HG03575 (cell line): ENCODE measurements around the gene ISOC2.
"Not testable (repeated sequence)": the region's sequence is repeated elsewhere in the genome, so short reads cannot be mapped to it uniquely, and the experiment has no call there.

ENCODE experiments used
- ATAC-seq: cut with Tn5 transposase; IDR thresholded peaks from one replicate; pipeline ENCODE4 v1.9.1; 2021; ENCODE audit not compliant: unreplicated experiment, insufficient number of reproducible peaks, low FRiP score; ENCODE audit errors: extremely low read depth

ISOC2 gene

DNA sequence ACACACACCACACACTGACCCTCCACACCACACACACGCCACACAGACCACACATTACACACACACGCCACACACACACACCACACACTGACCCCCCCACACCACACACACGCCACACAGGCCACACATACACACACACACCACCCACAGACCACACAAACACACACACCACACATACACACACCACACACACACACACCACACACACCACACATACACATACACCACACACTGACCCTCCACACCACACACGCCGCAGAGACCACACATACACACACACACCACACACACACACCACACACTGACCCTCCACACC, 13.3 kb downstream of the ISOC2 start:
- ATAC-seq: not testable (repeated sequence)

DNA sequence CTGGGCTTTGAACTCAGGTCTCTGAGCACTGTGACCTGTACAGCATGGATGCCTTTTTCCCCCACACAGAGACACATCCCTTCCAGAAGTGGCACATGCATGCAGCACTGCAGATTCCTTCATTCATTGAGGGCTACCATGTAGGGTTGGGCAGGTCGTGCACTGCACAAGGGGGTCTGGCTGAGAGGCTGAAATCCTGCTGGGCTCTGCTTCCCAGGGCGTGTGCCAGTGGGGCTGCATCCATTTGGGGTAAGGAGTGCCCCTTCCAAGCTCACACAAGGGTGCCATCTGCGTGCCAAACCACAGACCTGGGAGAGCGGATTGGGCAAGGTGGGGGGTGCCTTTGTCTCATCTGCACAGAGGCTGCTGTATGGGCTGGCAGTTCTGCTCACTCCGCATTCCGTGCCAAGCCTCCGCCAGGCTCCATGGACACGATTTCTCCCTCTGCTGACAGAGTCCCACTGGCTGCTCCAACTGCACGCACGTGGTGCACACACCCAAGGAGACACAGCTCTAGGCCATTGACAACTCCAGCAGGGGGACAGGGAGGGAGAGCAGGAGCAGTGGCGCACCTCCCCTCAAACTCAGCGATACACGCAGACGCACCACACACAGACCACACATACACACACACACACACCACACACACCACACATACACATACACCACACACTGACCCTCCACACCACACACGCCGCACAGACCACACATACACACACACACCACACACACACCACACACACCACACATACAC, 13.8 kb downstream of the ISOC2 start:
- ATAC-seq: no peak

DNA sequence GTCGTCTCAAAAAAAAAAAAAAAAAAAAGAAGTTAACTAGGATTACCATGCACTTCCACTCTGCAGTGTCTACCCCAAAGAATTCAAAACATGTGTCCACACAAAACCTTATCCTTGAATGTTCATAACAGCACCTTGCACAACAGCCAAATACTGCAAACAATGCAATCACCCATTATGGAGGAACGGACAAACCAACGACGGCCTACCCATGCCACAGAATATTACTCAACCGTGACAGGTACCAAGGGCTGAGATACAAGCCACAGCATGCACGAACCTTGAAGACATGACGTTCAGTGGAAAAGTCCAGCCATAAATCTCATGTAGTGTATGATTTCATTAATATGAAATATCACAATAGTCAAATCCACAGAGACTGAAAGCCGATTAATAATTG, 15.4 kb downstream of the ISOC2 start:
- no peak for ATAC-seq

DNA sequence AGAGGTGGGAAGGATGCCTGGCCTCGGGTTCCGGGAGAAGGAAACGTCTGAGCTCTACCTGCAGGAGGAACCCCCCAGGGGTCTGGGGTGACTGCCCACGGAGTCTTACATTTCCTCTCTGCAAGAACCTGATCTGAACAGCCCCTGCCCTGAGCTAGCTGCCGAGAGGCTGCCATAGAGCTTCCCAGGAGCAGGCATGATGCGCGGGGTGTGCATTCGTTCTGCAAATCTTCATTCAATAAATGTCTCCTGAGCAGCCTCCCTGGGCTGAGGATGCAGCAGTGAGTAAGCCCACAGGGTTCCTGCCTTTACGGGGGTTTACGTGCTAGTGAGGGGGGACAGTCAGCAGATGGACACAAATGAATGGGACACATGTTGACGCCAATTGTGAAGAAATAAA, 16.8 kb downstream of the ISOC2 start:
- no peak for ATAC-seq

DNA sequence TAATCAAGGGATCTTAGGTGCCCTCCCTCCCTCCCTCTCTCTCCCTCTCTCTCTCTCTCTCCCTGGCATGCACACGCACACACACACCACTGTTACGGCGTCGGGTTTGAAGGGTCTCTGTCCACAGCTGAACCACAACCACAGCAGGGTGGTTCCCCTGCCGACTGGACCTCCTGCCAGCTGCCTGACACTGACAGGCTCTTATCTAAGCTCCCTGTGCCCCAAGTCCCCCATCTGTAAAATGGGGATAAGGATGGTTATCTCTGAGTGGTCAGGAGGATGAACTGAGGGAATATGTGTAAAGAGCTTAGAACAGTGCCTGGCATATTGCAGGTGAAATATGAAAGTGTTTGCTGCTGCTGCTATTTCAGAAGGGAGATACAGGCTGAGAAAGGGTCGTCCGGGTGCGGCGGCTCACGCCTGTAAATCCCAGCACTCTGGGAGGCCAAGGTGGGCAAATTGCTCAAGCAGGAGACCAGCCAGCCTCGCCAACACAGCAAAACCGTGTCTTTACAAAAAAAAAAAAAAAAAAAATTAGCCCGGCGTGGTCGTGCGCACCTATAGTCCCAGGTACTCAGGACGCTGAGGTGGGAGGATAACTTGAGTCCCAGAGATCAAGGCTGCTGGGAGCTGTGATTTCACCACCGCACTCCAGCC, 17.5 kb downstream of the ISOC2 start:
- ATAC-seq: no peak

DNA sequence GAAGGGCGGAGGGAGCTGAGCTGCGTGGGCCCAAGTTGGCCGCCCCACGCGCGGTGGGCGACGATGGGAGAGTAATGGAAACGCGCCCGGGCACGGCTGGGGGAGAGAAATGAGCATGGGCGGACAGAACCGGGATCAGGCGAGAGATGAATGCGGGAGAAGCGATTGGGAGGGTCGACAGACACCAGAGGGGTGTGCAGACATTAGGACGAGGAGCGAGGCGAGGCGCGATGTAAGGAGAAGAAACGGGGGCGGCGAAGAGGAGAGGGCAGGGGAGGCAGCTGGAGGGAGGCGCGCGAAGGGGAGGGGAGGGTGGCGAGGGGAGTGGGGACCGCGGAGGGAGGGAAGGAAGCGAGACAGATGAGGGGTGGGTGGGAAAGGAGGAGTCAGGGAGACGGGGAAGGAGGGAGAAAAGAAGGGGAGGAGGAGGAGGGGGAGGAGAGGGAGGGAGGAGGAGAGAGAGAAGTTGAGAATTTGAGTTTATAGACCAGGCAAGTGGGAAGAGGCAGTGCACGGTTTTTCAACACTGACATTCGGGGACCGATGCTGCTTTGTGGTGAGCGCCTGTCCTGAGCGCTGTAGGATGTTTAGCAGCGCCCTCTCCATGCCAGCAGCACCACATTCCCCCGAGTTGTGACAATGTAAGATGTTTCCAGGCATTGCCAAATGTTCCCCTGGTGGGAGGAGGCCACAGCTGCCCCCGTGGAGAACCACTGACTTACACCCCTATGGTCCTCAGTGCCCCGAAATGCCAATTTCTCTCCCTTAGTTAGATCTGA, 18.2 kb downstream of the ISOC2 start, which contains the start of gene SHISA7:
Gene SHISA7 (minus strand): TSS at position 256 of the 779 bp plus-strand sequence. CDS start 437 bp downstream, outside the sequence.
- no peak for ATAC-seq

DNA sequence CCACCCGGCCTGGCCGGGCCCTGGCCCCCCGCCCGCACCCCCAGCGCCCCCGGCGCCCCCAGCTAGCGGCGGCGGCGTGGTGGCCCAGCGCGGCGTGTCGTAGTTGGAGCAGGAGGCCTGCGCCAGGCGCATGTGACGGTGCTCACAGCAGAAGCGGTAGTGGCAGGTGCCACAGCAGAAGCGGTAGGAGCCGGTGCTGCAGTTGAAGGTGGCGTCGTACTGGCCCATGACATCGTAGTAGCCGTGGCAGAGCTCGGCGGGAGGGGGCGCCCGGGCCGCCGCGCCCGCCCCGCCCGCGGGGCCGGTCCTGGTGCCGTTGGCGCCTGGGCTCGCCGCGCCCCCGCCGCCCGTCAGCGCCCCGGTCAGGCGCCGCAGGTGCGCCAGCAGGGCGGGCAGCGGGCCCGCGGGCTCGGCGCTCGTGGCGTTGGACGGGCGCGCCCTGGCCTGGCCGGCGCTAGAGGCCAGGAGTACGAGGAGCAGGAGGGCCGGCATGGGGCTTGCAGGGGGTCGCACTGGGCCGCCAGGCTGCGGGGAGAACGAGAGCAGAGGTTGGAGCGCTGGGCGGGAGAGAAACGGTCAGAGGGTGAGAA, 19.0 kb downstream of the ISOC2 start:
- no peak for ATAC-seq

DNA sequence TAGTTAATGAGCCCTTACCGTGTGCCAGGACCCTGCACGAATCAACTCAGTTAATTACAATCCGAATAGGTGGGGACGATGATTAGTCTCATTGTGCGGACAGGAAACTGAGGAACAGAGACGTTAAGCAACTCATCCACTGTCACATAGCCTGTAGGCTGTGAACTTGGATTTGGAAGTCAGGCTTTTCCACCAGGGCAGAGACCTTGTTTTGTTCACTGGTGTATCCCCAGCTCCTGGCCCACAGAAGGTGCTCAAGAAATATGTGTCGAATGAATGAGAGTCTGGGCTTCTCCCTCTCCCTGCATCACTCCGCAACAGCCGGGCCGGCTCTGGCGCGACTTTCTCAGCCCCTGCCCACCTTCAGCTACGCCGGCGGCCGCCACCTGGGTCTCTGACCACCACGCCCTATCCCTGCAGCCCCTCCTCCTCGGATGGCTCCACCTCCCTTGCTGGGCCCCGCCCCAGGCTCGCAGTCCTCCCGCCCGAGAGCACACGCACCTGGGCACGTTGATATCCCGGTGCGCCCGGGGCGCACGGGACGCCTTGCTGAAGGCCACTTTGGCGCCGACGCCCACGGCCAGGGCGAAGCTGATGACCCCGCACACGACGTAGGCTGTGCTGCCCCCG, 19.6 kb downstream of the ISOC2 start:
- ATAC-seq: no peak

DNA sequence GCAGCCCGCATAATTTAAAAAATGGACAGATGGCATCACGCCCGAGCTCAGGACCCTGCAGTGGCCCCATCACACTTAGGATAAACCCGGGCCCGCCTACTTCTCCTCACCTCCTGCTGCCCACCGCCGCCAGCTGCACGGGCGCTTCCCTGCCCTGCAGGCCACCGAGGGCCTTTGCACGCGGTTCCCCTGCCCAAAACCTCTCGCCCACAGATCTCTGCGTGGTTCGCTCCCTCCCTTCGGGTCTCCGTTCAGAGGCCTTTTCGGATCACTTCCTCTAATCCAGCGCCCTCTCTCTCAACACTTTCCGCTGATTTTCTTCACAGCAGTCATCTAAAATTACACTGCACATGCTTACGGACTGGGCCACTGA, 20.1 kb downstream of the ISOC2 start:
- no peak for ATAC-seq

DNA sequence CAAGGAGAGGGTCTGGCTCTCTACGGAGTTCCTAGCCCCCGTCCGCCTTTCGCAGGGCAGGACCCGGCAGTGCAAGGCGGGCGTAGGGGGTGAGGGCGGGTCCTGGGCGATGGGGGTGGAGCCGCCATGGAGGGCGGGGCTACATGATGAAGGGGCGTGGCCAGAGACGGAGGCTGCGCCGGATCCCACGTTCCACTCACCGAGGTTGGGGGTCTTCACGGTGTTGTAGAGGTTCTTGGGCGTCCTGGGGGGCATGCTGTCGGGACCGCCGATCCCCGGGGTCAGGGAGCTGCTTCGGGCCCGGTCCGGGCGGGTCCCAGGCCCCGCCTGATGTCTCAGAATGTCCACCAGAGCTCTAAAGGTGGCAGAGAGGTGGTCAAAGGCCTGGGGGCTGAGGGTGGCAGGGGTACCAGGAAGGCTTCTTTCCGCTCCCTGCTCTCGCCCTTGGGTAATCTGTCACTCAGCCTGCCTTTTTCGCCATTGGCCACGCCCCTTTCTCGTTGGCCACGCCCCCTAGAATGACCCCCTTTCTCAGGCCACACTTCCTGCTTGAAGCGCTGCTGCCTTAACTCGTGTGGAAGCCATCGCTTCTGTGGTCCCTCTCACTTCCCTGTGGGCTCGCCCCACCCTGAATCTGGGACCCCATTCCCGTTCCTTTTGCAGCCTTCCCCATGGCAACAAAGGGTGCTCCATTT, 20.9 kb downstream of the ISOC2 start:
- no peak for ATAC-seq

DNA sequence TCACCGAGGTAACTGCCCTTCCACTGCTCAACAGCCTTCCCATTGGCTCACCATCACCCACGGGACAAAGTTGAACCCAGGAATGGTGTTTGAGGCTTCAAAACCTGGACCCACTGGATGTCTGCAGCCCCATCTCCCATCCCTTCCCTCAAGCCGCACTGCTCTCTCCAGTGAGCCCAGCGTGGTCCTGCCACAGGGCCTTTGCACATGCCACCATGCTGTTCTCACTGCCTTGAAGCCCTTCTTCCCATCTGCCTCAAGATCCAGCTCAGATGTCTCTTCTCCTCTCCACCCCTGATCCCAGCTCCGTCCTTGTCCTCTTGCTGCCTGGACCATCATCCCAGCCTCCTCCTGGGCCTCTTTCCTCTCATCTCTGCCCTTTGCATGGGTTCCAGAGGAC, 22.4 kb downstream of the ISOC2 start:
- no peak for ATAC-seq

DNA sequence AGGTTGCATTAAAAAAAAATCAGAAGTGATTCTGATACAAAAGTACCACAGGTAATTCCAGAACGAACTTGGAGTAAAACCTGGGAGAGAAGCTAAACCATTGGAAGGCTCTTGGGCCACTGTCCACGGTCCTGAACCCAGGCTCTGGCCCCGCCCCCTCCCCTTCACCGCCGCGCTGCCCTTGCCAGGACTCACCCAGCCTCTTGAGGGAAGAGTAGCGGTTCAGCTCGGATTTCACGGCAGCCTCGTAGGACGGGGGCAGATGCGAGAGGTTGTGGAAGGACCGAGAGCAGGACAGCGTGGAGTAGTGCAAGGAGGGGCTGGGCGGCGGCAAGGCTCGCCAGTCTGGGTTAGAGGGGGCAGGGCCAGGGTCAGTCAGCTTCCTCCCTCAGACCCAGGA, 24.0 kb downstream of the ISOC2 start:
- ATAC-seq: no peak

DNA sequence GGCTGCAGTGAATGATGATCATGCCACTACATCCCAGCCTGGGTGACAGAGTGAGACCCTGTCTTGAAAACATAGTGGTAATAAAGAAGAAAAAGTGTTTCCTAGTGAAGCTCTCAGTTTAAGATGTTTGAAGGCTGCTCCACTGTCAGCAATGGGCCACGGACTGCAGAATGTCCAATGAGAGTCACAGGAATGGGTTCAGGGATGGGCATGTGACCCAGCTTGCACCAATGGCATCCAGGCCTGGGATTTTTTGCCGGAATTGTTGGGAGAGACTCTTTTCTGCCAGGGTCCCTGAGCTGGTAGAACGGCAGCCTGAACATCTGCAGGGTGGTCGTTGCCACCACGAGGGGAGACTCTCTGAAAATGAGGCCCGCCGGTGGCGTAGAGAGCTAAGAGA, 24.6 kb downstream of the ISOC2 start:
- no peak for ATAC-seq

DNA sequence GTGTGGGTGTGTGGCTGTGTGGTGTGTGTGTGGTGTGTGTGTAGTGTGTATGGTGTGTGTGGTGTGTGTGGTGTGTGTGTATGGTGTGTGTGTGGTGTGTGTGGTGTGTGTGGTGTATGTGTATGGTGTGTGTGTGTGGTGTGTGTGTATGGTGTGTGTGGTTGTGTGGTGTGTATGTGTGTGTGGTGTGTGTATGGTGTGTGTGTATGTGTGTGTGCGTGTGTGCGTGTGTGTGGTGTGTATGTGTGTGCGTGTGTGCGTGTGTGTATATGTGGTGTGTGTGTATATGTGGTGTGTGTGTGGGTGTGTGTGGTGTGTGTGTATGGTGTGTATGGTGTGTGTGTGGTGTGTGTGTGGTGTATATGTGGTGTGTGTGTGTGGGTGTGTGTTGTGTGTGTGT, 26.4 kb downstream of the ISOC2 start:
- no peak for ATAC-seq

DNA sequence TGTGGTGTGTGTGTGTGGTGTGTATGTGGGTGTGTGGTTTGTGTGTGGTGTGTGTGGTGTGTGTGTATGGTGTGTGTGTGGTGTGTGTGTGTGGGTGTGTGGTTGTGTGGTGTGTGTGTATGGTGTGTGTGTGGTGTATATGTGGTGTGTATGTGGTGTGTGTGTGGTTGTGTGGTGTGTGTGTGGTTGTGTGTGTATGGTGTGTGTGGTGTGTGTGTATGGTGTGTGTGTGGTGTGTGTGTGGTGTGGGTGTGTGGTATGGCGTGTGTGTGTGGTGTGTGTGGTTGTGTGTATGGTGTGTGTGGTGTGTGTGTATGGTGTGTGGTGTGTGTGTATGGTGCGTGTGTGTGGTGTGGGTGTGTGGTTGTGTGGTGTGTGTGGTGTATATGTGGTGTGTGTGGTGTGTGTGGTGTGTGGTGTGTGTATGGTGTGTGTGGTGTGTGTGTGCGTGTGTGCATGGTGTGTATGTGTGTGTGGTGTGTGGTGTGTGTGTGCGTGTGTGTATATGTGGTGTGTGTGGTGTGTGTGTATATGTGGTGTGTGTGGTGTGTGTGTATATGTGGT, 27.0 kb downstream of the ISOC2 start:
- no peak for ATAC-seq

DNA sequence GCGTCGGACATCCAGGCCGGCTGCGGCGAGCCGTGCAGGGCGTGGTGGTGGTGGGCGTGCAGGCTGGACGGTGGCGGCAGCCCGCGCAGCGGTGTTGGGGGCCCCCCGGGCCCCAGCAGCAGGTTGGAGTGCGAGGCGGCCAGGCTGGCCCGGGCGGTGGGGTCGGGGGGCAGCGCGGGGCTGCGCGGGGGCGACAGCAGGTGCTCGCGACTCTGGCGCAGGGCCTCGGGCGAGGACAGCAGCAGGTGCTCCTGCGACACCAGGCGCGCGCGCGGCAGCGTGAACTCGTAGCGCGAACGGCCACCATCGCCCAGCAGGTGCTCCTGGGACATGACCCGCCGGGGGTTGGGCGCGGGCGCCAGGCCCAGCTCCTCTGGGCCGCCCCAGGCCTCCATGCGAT, 28.1 kb downstream of the ISOC2 start:
- no peak for ATAC-seq

DNA sequence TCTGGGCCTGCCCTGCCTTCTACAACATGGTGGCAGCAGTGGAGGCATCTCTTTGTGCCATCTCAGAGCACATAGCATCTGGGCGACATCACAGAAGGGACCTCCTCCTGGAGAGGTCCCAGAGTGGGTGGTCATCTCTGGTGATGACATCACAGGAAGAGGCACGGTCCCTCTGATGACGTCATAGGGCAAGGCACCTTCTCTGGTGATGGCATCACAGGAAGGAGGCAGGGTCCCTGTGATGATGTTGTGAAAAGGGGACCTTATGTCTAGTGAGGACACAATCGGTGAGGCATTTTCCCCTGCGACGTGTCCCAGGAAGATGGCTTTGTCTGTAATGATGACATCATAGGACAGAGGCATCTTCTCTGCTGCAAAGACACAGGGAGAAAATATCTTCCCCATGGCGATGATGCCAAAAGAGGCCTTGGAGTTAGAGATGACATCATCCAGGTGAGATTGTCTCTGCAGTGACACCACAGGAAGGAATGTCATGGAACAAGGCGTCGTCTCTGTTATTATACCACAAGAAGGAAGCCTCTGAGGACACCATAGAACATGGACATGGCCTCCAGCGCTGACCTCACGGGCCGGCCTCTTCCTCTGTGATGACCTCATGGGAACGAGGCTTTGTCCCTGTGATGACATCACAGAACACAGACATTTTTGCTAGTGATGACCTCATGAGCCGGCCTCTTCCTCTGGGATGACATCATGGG, 29.0 kb downstream of the ISOC2 start:
- no peak for ATAC-seq

DNA sequence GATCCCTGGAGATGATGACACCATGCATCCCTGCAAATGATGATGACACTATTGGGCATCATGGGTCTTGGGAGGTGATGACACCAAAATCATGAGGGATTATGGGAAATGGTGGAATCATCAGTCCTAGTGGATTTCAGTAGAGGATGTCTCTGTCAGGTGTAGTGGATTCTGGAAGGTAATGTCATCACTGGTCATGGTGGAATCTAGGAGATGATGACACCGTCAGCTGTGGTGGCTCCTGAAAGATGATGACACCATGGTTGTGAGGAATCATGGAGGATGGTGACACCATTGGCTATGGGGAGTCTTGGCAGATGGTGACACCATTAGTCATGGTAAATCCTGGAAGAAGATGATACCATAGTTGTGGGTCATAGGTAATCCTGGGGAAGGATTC, 30.3 kb downstream of the ISOC2 start:
- ATAC-seq: no peak
